Measurements from ENCODE around the gene SORCS3.

SORCS3 gene

GRCh38 chr10:104780165-104780564, 139.1 kb downstream of the SORCS3 start:
- DNase-seq = no peak

GRCh38 chr10:104780946-104781595, 140.0 kb downstream of the SORCS3 start:
- no peak for DNase-seq

DNA sequence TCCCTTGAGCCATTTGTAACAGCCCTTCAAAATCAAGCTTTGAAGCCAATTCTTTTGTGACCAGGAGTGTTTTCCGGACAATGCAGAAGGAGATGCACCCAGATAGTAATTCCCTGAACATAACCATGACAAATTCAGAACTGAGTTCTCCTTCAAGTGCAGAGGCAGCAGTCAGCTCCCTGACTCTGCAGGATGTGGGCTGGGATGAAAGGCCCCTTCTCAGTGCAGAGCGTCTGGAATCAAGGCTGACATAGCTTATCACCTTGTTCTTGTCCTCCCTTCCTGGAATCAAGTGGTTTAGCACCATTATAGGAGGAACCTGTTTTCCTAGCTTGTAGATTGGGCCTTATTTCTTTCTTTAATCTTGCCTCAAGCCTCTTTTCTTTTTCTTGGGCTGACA, 143.4 kb downstream of the SORCS3 start:
- DNase-seq = no peak

- no peak for DNase-seq
These were observed 150.4 kb downstream of the SORCS3 start for GRCh38 chr10:104791471-104791870.

DNA sequence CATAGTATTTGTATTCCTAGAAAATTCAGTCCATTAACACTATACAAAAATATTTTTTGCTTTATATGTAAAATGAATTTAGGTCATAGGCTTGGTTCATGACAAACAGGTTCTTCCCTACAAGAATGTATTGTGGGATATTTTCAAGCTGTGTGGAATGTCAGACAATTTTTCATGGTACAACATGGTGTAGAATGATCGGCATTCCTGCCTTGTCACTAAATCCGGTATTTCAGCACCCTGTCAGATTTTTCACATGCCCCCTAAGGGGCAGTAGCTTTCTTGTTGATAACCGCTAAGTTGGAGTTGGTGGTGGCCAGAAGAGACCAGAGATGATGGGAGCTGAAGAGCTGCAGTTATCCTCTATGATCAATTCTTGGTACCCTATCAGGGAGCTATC, 154.3 kb downstream of the SORCS3 start:
- no peak for DNase-seq

GRCh38 chr10:104796823-104797222, 155.7 kb downstream of the SORCS3 start:
- no peak for DNase-seq

DNA sequence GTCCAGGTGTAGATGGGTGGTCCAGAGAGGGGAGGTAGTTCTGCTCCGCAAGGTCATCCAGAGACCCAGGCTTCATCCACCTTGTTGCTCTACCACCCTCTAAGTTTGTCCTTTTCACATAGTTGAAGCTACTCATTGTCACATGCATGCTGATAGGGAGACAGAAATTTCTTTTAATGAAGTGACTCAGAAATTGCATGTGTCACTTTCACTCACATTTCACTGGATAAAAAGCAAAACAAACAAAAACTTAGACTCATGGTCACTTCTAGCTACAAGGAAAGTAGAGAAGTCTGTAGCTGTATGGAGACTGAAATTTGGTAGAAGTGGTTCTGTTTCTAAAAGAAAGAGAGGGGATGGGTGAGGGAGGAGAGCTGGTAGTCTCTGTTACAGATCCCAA, 161.9 kb downstream of the SORCS3 start:
- DNase-seq = no peak

DNA sequence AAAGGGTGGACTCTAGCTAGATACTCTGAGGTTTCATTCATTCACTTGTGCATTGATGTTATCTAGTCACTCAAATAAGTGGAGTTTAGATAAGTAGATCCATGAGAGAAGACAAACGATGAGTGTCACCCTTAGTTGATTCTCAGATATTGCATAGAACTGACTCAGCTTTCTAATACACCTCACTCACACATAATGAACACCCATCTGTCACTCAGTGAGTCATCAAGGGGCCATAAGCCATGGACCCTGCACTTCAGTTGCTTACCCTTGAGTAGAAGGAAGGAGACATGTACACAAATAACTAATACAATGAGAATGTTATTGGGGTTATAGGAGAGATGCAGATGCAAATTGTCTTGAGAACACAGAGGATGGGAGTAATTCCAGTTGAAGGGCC, 163.8 kb downstream of the SORCS3 start:
- DNase-seq = no peak

DNA sequence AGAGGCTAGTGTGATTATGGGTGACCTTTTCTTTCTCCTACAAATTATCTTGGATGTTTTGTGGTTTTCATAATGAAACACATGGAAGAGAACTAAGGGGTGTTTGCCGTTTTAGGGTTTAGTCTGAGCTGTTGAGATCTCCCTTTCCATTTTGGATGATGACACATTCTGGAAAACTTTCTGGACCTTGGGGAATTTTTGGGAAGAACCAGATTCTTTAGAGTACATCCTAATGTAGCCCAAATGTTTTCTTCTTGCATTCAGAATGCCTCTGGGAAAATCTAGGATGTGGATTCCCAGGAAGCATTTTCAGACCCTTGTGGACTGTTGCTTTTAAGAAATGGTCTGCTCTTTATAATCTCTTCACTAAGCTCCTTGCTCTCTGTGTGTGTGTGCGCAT, 165.7 kb downstream of the SORCS3 start:
- no peak for DNase-seq

DNA sequence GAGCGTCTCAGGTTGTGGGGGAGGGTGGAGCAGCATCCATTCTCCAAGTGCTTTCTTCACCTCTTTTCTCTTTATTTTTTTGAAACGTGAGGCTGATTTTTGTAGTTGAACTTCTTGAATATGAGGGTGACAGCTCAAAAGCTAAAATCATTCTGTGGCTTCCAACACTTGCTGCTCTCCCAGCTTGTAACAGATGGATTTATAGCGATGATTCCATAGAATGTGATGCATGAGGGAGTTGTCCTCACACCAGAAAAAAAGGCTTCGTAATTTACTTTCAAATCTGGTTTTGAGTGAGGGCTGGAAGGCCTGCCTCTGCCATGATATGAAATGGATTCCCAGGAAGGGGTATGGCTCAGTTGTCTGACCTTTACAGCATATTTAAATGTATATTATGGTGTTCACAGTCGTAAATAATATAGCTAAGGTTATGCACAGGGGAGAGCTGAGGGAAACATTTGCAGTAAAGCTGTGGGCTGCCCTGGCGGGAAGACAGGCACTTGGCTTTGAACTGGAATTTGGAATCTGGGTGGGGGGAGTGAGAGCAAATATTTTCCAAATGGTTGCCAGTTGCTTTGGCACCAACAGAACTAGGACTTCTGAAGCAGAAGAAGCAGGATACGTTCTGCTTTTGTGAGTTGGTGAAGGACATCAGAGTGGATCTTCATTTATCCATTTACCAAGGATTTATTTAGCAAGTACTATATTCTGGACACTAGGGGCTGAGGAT, 166.7 kb downstream of the SORCS3 start:
- no peak for DNase-seq

GRCh38 chr10:104809288-104810090, 168.4 kb downstream of the SORCS3 start:
- no peak for DNase-seq

DNA sequence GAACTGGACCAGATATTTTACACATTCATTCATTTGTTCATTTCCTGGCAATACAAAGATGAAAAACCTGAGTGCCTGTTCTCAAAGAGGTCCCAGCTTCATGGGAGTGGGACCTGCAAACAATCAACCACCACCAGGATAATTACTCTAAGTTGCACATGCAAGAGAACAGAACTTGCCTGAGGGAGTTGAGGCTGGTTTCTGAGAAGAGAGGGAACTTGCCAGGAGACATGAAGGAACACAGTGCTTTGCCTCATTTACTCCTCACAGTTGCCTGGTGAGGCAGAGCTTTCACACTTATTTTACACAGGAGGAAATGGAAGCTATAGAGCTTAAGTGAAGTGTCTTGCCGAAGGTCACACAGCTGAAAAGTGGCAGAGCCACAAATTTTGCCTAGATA, 170.1 kb downstream of the SORCS3 start:
- no peak for DNase-seq

DNA sequence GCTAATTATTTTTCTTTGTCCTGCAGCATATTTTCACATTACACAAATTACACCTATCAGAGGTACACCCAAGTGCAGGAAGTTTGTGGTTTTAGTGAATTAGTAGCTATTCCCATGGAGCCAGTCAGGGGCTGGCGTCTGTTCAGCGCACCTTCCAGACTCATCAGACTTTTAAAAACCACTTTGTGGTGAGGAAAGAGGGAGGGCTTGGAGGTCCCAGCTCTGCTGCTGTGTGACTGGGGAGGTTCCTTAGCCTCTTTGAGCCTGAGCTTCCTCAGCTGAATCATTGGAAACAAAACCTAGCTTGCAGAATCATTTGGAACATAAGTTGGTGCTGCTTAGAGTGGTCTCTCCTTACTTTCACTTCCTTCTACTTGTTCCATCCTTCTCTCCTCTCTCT, 175.4 kb downstream of the SORCS3 start:
- no peak for DNase-seq

- no peak for DNase-seq
These were observed 178.6 kb downstream of the SORCS3 start for GRCh38 chr10:104819731-104820130.

- DNase-seq = no peak
These were observed 181.0 kb downstream of the SORCS3 start for GRCh38 chr10:104822088-104822487.

GRCh38 chr10:104824380-104825006, 183.4 kb downstream of the SORCS3 start:
- DNase-seq = no peak

DNA sequence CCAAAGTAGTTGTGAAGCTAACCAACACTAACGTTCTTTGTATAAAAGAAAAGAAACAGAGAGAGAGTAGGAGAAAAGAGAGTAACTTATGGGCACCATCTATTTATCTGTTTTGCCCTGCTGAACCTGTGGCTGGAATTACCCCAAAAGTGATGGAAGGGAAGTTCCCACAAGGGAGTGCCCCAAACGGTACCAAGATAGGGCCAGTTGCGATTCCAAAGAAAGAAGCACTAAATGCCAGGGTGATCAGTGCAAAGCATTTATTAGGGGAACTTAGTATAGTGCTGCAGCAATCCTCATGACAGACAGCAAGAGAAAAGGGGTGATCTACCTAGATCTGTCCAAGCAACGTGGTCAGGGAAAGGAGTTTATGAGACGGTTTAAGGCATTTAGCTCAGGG, 190.2 kb downstream of the SORCS3 start:
- no peak for DNase-seq

DNA sequence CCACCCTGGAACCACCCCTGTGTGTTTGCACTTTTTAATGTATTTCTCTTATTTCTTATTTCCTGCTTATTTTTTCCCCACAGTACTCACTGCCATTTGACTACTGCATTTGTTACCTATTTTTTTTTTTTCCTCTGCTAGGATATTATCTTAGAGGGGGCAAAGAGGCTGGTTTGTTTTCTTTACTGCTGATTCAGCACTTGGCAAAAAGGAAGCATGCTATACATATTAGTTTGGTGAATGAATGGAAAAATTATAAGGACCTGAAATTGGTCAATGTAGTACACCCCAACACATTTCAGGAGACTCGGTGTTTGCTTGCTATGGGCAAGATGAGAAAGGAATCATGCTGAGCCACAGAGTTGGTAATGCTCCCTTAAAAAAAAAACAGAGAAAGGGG, 193.5 kb downstream of the SORCS3 start:
- DNase-seq = no peak

GRCh38 chr10:104835422-104835821, 194.3 kb downstream of the SORCS3 start:
- no peak for DNase-seq

DNA sequence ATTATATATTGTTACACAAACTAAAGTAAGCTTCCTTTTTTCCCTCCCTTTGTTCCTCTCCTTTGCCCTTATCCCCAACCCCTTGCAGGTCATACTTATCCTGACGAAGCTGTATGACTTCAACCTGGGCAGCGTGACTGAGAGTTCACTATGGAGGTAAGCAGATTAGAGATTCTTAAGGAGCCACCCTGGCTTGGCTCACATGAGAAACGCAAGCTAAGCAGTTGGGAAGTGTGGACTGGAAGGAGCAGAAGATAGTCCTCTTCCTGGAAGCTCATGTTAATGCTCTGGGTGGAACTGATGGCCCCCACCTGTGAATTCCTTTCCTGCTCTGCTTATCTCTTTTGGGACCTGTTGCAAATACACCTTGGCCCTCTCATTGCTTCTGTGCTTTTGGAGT, 201.6 kb downstream of the SORCS3 start:
- DNase-seq = no peak

DNA sequence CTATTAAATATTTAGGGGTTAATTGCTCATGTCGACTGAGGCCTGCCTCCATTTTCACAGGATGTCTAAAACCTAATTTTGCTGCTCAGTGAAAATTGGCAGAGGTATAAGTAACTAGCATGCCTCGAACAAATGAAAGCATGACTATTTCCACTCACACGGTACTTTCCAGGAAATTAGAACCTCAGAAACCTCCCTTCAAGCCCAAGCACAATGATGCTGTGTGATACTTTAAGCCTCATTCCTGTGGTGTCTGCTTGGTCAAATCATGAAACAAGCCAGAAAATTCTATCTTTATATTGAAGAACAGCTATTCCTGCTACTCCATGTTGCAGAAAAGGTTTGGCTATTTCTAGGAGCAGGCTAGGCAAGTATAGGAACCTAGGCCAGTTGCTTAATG, 203.0 kb downstream of the SORCS3 start:
- no peak for DNase-seq

DNA sequence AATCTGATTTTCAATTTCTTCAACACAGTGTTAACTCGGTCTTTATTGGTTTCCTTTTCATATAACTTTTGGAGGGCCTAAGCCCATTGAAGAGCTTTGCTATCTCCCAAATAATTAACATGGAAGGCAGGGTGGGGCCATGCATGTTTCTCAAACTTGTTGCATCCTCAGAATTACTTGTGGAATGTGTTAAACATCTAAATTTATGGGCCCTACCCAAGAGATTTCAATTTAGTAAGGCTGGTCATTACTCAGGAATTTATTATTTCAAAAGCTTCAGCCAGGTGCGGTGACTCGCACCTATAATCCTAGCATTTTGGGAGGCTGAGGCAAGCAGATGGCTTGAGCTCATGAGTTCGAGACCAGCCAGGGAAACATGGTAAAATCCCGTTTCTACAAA, 208.9 kb downstream of the SORCS3 start:
- DNase-seq = no peak

DNA sequence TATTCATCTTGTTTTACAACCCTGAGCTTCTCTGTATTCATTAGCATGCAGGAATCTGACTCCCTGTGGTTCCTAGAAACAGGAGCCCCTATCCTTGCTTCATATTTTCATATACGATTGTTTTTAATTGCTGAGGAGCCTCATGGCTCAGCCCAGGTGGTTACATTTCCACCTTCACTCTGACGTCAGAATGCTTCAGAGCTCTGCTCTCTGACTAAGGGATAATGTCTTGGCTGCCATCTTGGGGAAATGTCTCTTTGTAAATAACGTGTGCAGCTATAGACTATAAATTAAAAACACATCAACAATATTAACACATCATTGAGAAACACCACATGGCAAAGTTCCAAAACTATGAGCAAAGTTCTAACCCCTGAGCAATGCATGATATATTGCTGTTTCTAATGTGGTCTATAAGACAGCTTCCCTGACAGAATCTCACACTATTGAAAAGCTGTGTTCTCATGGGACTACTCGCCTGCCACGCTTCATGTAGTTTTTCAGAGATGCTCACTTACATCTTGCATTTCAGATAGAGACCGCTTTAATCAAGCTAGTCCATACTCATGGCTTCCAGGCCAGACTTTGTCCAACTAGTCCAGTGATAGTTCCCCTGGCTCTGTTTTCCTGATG, 227.0 kb downstream of the SORCS3 start:
- no peak for DNase-seq
